Astrocyte of the spinal cord (primary cell): ENCODE results near the gene TSPAN8.
"Not testable (repeated sequence)": the region's sequence is repeated elsewhere in the genome, so short reads cannot be mapped to it uniquely, and the experiment has no call there.

Source experiments
- DNase-seq: peaks from one replicate; pipeline ENCODE4 v3.0.0; 2011; ENCODE audit warnings: low read depth, low spot score
- H3K4me3 ChIP-seq: 2 replicates; pipeline ENCODE4 v1.5.1; 2011; ENCODE audit warnings: low read depth, mild to moderate bottlenecking, low read length, moderate library complexity
- CTCF ChIP-seq: IDR thresholded peaks from 2 replicates; pipeline ENCODE4 v1.5.1; 2012; ENCODE audit warnings: low read depth, mild to moderate bottlenecking, low read length, inconsistent platforms
- in situ Hi-C: cut with HindIII; loops from 2 replicates; pipeline ENCODE4 v1.10.0; 2017; ENCODE audit warnings: low sequenced_read_pairs

The TSPAN8 gene

GRCh38 chr12:71159878-71160277 lies 2.1 kb upstream of the TSPAN8 start:
- TF ChIP-seq CTCF: no peak
- in situ Hi-C loops: no loop called here

GRCh38 chr12:71159264-71159663 lies 1.5 kb upstream of the TSPAN8 start:
- H3K4me3 ChIP-seq: no peak overlapping the region
- in situ Hi-C loops: no loop called here
- no peak for TF ChIP-seq CTCF
- DNase-seq: no peak

More at GRCh38 chr12:71159878-71160277, 2.1 kb upstream of the TSPAN8 start:
- H3K4me3 ChIP-seq: no peak overlapping the region
- no peak for DNase-seq

GRCh38 chr12:71158361-71158882 lies 623 bp upstream of the TSPAN8 start:
- no peak for TF ChIP-seq CTCF
- no peak for DNase-seq
- no peak overlapping the region for H3K4me3 ChIP-seq
- in situ Hi-C loops: no loop called here

- DNase-seq: no peak
- in situ Hi-C loops: no loop called here
- no peak overlapping the region for H3K4me3 ChIP-seq
- TF ChIP-seq CTCF: no peak
These were observed 2.6 kb downstream of the TSPAN8 start for GRCh38 chr12:71155225-71155624.

GRCh38 chr12:71152851-71153250 lies 4.9 kb downstream of the TSPAN8 start:
- in situ Hi-C loops: no loop called here
- no peak overlapping the region for H3K4me3 ChIP-seq
- no peak for TF ChIP-seq CTCF
- no peak for DNase-seq

- in situ Hi-C loops, DNase-seq, H3K4me3 ChIP-seq: not testable (repeated sequence)
These were observed 7.8 kb downstream of the TSPAN8 start for GRCh38 chr12:71150041-71150440.

- in situ Hi-C loops: no loop called here
- no peak for TF ChIP-seq CTCF
- DNase-seq: no peak
- no peak overlapping the region for H3K4me3 ChIP-seq
These were observed 13.1 kb downstream of the TSPAN8 start for GRCh38 chr12:71144682-71145081.
